Retina (tissue), 1 donor: Measurements from ENCODE around the gene NUCKS1.

Source experiments
- DNase-seq: peaks from one replicate; pipeline ENCODE4 v3.0.0-alpha.2; 2016

The NUCKS1 gene

GRCh38 chr1:205769641-205770365 lies 19.8 kb upstream of the NUCKS1 start:
- no peak for DNase-seq

DNA sequence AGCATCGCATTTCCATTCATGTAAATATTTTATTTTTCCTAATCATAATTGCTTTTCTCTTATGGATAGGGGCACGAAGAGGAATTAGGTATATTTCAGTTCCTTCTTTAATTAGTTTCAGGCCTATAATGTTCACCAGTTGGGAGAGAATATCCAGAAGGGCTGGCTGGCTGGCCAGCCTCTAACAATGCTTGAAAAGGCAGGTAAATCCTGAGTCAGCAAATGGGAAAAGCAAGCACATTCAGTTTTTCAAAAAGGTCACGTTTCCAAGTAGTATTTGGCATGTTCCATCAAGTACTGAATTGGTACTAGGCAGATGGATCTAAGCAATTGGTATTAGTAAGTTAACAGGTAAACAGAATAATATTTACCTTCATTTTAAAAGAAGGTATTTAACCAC lies 17.3 kb upstream of the NUCKS1 start:
- DNase-seq = no peak

DNA sequence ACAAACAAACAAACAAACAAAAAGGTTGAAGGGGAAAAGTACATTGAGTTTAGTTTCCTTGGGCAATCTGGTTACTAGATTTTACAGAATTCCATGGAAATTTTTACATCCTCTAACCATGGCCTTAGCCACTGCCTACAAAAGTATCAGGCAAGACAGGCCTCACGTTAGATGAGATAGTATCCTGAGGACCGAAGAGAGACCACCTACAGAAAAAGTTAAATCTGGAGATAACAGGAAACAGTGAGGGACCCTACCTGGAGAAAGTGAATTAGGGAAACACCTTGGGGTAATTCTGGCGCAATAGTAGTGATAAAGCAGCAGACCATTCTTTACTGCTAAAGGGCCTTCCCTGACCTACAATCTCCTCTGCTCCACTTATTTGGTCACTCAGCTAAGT lies 16.6 kb upstream of the NUCKS1 start:
- DNase-seq = no peak

DNA sequence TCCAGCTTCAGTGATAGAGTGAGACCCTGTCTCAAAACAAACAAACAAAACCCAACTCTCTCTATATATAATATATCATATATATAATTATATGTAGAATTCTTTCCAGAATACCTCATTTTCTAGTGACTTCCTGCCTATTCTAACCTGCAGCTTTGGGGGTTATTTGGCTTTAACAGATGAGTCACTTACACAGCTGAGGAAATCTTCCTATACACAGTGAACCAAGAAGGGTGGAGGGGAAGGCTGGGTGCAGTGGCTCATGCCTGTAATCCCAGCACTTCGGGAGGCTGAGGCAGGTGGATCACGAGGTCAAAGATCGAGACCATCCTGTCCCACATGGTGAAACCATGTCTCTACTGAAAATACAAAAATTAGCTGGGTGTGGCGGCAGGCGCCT lies 16.1 kb upstream of the NUCKS1 start:
- no peak for DNase-seq

- DNase-seq = no peak
These were observed 14.6 kb upstream of the NUCKS1 start for GRCh38 chr1:205764578-205764977.

- no peak for DNase-seq
These were observed 14.0 kb upstream of the NUCKS1 start for GRCh38 chr1:205763980-205764379.

DNA sequence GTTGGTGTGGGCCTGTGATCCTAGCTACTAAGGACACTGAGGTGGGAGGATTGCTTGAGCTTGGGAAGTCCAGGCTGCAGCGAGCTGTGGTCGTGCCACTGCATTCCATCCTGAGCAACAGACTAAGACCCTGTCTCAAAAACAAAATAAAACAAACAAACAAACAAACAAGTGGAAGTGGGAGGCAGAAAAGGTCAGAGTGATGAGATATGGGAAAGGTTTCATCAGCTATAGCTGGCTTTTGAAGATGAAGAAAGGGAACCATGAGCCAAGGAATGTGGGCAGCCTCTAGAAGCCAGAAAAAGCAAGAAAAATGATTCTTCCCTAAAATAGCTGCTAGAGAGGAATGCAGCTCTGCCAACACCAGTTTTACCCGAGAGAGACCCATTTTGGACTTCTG lies 10.6 kb upstream of the NUCKS1 start:
- no peak for DNase-seq

GRCh38 chr1:205756552-205756951 lies 6.6 kb upstream of the NUCKS1 start:
- no peak for DNase-seq

GRCh38 chr1:205754857-205755256 lies 4.9 kb upstream of the NUCKS1 start:
- no peak for DNase-seq

DNA sequence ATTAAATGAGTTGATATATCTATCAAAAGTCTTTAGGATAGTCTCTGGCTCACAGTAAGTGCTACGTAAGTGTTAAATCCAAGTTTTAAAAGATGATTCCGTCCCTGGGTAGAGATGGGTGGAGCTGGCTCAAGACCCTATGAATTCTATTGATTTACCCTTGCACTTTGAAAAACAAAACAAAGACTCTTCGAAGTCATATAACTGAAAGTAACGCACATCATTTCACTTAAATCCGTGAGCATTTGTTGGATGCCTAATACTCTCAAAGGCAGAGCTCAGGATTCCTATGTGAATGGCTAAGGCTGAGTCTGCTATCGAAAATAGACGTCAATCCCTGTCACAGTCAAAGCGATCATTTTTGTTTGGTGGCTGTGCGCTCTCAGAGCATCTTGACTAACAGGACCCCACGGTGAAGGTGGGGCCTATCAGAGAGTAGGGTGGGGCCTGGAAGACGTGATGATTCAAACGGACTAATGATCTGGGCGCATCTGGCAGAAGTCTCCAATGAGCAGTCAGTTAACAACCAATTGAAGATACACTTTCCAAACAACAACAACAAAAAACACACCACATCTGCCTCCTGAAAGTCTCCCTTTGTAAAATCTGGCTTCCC lies 1.2 kb upstream of the NUCKS1 start:
- peak; percentile 4 for DNase-seq

DNA sequence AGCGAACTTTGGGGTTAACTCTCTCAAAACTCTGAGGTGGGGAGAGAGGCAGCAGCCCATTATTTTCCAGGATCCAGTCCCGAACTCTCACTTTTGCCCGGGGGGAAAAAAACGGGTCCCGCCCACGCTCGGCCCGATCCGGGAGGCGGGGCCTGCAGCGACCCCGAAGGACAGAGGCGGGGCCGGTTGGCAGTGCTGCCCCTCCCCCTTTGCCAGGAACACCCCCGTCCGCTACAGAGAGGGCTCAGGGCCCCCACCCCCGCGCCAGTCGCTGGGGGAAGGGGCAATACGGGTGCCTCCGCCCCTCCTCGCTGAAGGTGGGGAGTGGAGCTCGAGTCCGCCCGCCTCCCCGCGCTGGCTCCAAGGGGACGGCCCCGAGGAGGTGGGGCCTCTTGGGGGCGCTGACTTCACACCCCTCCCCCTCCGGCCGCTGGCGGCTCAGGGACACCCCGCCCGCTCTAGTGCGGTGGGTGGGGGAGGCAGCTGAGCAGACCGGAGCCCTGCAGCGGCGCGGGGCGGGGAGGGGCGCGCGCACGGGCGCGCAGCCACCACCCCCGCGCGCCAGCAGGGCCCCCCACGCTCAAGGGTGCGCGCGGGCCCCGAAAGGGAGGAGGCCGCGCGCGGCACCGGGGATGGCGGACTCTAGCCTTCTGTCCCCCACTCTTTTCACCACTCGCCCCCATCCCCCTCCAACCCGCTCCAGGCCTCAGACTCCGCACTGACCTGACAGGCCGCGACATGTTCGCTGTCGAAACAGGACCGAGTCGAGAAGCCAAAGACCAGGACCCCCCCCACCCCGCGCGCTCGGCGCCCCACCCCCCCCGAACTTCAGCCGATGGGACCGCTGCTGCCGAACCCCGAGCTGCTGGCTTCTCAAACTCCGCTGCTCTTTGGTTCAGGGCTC lies 496 bp downstream of the NUCKS1 start:
- peak; percentile 92 for DNase-seq

- no peak for DNase-seq
These were observed 1.4 kb downstream of the NUCKS1 start for GRCh38 chr1:205748403-205749233.

DNA sequence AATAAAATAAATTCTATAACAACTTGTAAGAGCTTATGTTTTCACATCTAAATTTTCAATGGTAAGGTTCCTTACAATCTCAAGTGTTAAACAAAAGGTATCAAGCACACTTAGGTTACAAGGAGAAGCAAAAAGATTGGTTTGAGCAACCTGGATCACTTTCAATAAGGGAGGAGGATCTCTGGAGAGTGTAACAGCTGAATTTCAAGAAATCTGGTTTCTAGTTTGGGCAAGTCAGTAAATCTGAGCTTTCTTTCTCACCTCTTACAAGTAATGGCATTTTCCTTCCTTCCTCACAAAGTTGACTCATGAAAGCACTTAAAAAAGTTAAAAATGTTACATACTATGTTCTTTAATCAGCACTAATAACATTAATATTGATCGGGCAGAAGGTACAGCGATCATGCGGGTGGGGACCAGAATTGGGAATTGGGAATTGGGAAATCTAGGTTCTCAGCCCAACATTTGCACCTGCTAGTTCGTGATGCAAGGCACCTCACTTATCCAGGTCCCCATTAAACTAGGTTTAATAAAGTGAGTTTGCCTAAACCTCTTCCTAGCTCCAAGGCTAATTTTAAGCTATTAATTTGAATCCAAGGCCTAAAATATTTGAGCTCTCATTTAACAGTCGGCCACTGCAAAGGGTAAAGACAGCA lies 3.1 kb downstream of the NUCKS1 start:
- no peak for DNase-seq

DNA sequence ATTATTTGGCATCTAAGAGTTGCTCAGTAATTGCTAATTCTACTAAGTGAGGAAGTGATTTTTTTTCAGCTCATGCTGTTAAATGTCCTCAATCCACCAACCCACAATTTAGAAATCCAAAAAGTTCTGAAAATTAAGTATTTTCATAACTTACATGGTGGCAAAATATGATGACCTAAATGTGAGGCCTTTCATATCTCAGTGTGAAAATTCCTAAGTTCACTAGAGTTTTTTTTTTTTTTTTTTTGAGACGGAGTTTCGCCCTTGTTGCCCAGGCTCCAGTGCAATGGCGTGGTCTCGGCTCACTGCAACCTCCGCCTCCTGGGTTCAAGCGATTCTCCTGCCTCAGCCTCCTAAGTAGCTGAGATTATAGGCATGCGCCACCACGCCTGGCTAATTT lies 5.6 kb downstream of the NUCKS1 start:
- no peak for DNase-seq

GRCh38 chr1:205743977-205744376 lies 6.0 kb downstream of the NUCKS1 start:
- DNase-seq = no peak

DNA sequence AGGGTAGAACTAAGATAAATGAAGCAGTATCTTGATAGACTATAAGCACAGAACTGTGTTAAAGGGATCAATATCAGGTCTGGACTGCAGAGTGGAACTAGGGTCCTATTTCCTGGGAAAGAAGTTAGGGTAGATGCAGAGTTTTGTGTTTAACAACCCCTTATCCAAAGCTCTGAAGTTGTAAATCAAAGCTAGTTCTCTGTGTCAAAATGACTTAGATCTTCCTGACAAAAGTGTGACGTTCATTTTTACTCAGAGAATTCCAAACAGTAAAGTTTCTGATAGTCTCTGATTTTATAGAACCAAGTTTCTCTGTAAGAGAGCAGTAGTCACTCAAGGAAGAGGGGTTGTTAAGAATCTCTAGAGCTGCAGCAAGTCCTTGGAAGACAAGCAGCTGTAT lies 8.3 kb downstream of the NUCKS1 start:
- no peak for DNase-seq

DNA sequence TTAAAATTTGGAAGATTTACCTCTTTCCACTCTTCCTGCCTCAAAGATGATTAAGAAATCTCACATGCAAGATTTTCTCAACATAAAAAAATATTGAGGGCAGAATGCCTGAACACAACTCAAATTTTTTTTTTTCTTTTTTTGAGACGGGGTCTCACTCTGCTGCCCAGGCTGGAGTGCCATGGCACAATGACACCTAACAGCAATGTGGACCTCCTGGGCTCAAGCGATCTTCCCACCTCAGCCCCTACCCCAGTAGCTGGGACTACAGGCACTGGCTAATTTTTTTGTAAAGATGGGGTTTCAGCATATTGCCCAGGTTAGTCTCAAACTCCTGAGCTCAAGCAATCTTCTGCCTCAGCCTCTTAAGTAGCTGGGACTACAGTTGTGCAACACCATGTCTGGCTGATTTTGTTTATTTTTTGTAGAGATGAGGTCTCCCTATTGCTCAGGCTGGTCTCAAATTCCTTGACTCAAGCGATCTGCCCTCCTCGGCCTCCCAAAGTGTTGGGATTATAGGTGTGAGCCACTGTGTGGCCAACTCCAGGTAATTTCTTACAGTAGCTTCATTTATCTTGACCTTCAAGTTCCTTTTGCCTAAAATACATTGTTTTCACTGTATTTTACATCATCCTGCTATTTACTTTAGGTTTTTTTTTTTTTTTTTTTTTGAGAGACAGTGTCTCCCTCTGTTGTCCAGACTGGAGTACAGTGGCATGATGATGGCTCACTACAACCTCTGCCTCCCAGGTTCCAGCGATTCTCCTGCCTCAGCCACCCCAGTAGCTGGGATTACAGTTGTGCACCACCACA lies 10.4 kb downstream of the NUCKS1 start:
- no peak for DNase-seq

DNA sequence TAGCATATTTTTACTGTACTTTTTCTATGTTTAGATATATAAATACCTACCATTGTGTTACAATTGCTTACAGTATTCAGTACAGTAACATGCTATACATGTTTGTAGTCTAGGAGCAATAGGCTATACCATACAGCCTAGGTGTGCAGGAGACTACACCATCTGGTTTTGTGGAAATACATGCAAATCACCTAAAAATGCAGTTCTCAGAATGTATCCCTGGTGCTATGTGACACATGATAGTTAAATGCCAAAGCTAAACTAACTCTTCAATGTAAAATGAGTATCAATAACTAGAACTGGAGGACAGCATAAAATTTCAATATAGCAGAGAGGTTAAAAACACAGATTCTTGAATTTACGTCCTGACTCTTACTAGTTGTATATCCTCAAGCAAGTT lies 14.8 kb downstream of the NUCKS1 start:
- no peak for DNase-seq

DNA sequence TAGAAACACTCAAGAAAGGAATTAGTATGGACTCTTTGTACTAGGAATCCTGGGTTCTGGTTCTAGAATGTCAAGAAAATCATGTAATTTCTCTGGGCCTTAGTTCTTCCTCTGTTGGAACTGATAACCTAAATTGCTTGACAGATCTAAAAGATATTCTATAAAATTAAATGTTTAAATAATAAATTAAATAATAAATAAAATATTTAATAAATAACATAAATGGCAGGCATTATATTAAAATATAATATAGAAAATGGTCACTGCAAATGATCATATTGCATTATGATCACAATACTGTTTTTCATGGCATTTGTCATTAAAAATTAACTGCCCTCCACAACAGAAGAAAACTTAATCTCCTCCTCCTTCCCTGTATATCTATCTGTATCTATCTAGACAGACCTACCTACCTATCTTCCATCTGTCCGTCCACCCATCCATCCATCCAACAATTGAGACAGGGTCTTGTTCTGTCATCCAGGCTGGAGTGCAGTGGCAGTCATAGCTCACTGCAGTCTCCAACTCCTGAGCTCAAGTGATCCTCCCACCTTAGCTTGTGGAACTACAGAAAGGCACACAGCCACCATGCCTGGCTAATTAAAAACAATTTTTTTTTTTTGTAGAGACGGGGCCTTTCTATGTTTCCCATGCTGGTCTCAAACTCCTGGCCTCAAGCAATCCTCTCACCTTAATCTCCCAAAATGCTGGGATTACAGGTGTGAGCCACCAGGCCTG lies 16.4 kb downstream of the NUCKS1 start:
- no peak for DNase-seq

DNA sequence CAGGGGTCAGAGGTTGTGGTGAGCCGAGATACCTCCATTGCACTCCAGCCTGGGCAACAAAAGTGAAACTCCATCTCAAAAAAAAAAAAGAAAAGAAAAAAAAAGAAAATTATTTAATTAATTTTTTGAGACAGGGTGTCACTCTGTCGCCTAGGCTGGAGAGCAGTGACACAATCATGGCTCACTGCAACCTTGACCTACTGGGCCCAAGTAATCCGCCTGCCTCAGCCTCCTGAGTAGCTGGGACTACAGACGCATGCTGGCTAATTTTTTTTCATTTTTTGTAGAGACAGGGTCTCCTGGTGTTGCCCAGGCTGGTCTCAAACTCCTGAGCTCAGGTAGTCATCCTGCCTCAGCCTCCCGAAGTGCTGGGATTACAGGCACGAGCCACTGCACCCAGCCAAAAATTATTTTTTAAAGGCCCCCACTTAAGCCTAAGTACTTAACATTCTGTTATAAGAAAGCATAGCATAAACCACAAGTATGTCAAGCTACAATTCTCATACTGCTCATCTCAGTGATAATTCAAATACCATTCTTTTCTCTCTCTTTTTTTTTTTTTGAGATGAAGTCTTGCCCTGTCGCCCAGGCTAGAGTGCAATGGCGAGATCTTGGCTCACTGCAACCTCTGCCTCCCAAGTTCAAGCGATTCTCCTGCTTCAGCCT lies 19.9 kb downstream of the NUCKS1 start:
- no peak for DNase-seq
